Right cardiac atrium (tissue), 5 donors: ENCODE data around the gene DAPK1. TPM values are rescaled to one million over a fixed set of nuclear protein-coding genes. Genes with fewer than 3 reads are reported as not detected.

ENCODE experiments used
- ATAC-seq, 2 donors: fragments of 200-7000 bp; cut with Tn5 transposase; one replicate each; pipeline versions ENCODE4 v1.8.0 to v1.9.1; 2020; ENCODE audit warnings: moderate library complexity in 2 of 2, mild to moderate bottlenecking in 1 of 2
- DNase-seq, 3 donors: peaks; one replicate each; pipeline ENCODE4 v3.0.0-alpha.2; 2020
- H3K27ac ChIP-seq: one replicate; pipeline ENCODE4 v1.5.1; 2013; ENCODE audit warnings: mild to moderate bottlenecking, low read length, control low read depth, moderate library complexity
- H3K27me3 ChIP-seq: one replicate; pipeline ENCODE4 v1.6.1; 2013; ENCODE audit not compliant: control insufficient read depth, insufficient read depth
- H3K4me1 ChIP-seq: one replicate; pipeline ENCODE4 v1.6.1; 2013; ENCODE audit warnings: low read length; ENCODE audit not compliant: control insufficient read depth, insufficient read depth
- H3K4me3 ChIP-seq: one replicate; pipeline ENCODE4 v1.5.1; 2013; ENCODE audit warnings: low read length, control low read depth
- H3K9me3 ChIP-seq: one replicate; pipeline ENCODE4 v1.6.1; 2013; ENCODE audit warnings: low read length; ENCODE audit not compliant: control insufficient read depth
- WGBS: extraction: QIAGEN DNeasy Blood & Tissue Kit; methylation state at CpG from one replicate; pipeline ENCODE4 v1.1.7; 2013; 5-methylcytosine and 5-hydroxymethylcytosine counted together
- intact Hi-C, 4 donors: fragments of 100-400 bp; cut with DNase I; formaldehyde crosslinking; loops; one replicate each; pipeline versions ENCODE4 v1.11.0 to v1.14.0; 2022 to 2023
- polyA plus RNA-seq: library from polyadenylated mRNA; stranded (reverse); fragments of 200-250 nt; gene quantifications from one replicate; pipeline ENCODE4 v1.2.3, GENCODE V29; 2013
- total RNA-seq, 4 donors: library from RNA; stranded (reverse); fragmentation: NEBNext Ultra II Directional; extraction: Animal tissue kit (Norgen Biotek cat#: 25700); gene quantifications; one replicate each; pipeline ENCODE4 v1.2.1, GENCODE V29; 2021
- donor health status: healthy with polysubstance abuse.
- donor health status: DM: no; HTN: yes; CAD: no.
- donor health status: DM: no; HTN: no; CAD: no.
- donor health status: DM: no; HTN: yes; CAD: no; lungs with severe emphysema.
- donor health status: DM: yes; HTN: yes; CAD: no.

Gene DAPK1
- total and polyA plus RNA-seq, 5 donors, result 5.2 to 20.1 (median 18.5) TPM

GRCh38 chr9:87615547-87616148 is 118.0 kb downstream of the DAPK1 start:
- Histone ChIP-seq H3K4me1 (no peaks in the 10 kb centered on the region), H3K27ac (no peak overlapping the region), H3K4me3 (no peak overlapping the region), H3K27me3 (no peaks in the 10 kb centered on the region), H3K9me3 (no peaks in the 10 kb centered on the region)
- WGBS, result 89% methylated on average over 6 of the region's 6 CpGs
- DNase-seq (no peak), ATAC-seq (no peak)
- intact Hi-C loops, result no loop called here

GRCh38 chr9:87618226-87618625 is 120.6 kb downstream of the DAPK1 start:
- H3K4me1 ChIP-seq, result no peaks in the 10 kb centered on the region
- no peaks in the 10 kb centered on the region for H3K9me3 ChIP-seq
- intact Hi-C loops, result no loop called here
- ATAC-seq, result no peak
- no peak for DNase-seq
- no peak overlapping the region for H3K4me3 ChIP-seq
- H3K27ac ChIP-seq, result no peak overlapping the region
- no peaks in the 10 kb centered on the region for H3K27me3 ChIP-seq
- 77% methylated on average over 2 of the region's 2 CpGs for WGBS

GRCh38 chr9:87618931-87619330 is 121.3 kb downstream of the DAPK1 start:
- 83% methylated on average over 3 of the region's 3 CpGs for WGBS
- Histone ChIP-seq H3K4me1 (no peaks in the 10 kb centered on the region), H3K27ac (no peak overlapping the region), H3K9me3 (no peaks in the 10 kb centered on the region), H3K27me3 (no peaks in the 10 kb centered on the region), H3K4me3 (no peak overlapping the region)
- intact Hi-C loops, result no loop called here
- no peak for ATAC-seq
- no peak for DNase-seq

DNA sequence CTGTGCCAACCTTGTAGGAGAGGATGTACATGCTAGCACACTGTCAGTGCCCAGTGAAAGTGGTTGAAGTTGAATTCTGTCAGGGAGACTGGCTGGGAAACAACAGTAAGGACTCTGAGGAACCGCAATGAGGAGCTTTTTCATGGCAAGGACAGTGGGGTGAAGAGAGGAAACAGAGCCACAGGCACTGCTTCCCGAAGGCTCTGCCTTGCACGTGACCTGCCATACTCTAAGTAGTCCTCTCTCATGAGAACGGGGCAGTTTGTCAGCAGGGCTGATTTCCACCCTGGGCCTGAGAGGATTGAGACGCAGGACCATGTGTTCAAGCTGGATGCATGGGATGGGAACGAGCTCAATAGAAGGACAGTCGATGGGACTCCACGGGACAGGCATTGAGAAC is 121.7 kb downstream of the DAPK1 start:
- H3K4me1 ChIP-seq, result no peaks in the 10 kb centered on the region
- H3K27ac ChIP-seq, result no peak overlapping the region
- WGBS, result 82% methylated on average over 8 of the region's 8 CpGs
- H3K27me3 ChIP-seq, result no peaks in the 10 kb centered on the region
- DNase-seq (no peak), ATAC-seq (no peak)
- no peak overlapping the region for H3K4me3 ChIP-seq
- no peaks in the 10 kb centered on the region for H3K9me3 ChIP-seq
- intact Hi-C loops, result no loop called here

DNA sequence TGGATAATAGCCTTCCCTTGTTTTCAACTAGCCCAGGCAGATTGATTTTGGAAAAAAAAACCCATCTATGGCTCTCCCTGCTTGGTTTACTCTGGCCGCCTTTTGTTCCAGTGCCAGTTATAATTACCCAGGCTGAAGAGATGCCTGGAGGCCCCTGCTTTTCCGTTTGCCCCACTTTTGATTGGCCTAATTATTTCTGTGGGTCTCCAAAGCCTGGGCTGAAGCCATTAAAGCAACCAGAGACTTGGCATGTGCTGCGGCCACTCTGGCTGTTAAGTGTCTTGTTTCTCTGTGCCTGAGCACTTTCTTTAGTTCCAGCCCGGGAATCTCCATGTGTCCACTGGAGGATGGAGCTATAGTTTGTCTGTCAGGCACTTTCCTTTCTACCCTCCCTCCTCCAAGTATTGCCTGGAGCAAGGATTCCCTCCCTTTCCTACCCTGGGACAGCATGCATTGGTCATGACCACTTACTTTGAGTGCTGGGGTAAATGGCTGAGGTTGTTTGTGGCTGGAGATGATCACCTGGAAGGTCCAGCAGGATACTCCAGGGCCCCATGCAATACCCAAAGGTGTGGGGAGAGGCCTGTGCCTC is 123.2 kb downstream of the DAPK1 start:
- no peaks in the 10 kb centered on the region for H3K9me3 ChIP-seq
- H3K4me3 ChIP-seq, result no peak overlapping the region
- DNase-seq (no peak), ATAC-seq (no peak)
- no peak overlapping the region for H3K27ac ChIP-seq
- WGBS, result 57% methylated on average over 4 of the region's 4 CpGs
- H3K27me3 ChIP-seq, result no peaks in the 10 kb centered on the region
- intact Hi-C loops, result no loop called here
- no peaks in the 10 kb centered on the region for H3K4me1 ChIP-seq

GRCh38 chr9:87622098-87622497 is 124.4 kb downstream of the DAPK1 start:
- 95% methylated on average over 4 of the region's 4 CpGs for WGBS

GRCh38 chr9:87622923-87623322 is 125.3 kb downstream of the DAPK1 start:
- 96% methylated on average over 2 of the region's 2 CpGs for WGBS
- intact Hi-C loops, result no loop called here
- no peak for ATAC-seq
- no peaks in the 10 kb centered on the region for H3K27me3 ChIP-seq
- no peak for DNase-seq
- no peak overlapping the region for H3K27ac ChIP-seq
- H3K4me1 ChIP-seq, result no peaks in the 10 kb centered on the region
- no peak overlapping the region for H3K4me3 ChIP-seq
- H3K9me3 ChIP-seq, result no peaks in the 10 kb centered on the region

More at GRCh38 chr9:87622098-87622497, 124.4 kb downstream of the DAPK1 start:
- Histone ChIP-seq H3K27me3 (no peaks in the 10 kb centered on the region), H3K27ac (no peak overlapping the region), H3K4me1 (no peaks in the 10 kb centered on the region), H3K4me3 (no peak overlapping the region), H3K9me3 (no peaks in the 10 kb centered on the region)
- no peak for DNase-seq
- intact Hi-C loops, result no loop called here
- no peak for ATAC-seq

- Histone ChIP-seq H3K4me3 (no peak overlapping the region), H3K27me3 (no peaks in the 10 kb centered on the region), H3K27ac (no peak overlapping the region), H3K4me1 (no peaks in the 10 kb centered on the region), H3K9me3 (no peaks in the 10 kb centered on the region)
- ATAC-seq (no peak), DNase-seq (no peak)
- 89% methylated on average over 6 of the region's 6 CpGs for WGBS
- intact Hi-C loops, result no loop called here
These were observed 130.7 kb downstream of the DAPK1 start for GRCh38 chr9:87628346-87628745.

DNA sequence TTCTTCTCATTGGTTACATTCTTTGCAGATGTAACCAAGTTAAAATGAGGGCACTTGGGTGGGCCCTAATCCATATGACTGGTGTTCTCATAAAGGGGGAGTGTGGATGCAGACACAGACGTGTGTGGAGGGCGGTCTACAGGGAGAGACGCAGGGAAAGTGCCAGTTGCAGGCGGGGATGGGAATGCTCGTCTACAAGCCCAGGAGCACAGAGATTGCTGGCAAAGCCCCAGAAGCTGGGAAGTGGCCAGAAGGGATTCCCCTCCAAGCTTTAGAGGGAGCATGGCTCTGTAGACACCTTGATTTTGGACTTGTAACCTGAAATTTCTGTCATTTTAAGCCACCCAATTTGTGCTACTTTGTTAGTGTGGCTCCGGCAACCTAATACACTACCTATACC is 131.4 kb downstream of the DAPK1 start:
- DNase-seq (no peak), ATAC-seq (no peak)
- WGBS, result 80% methylated on average over 6 of the region's 6 CpGs
- intact Hi-C loops, result no loop called here
- Histone ChIP-seq H3K4me1 (no peaks in the 10 kb centered on the region), H3K27me3 (no peaks in the 10 kb centered on the region), H3K9me3 (no peaks in the 10 kb centered on the region), H3K4me3 (no peak overlapping the region), H3K27ac (no peak overlapping the region)

- no peak overlapping the region for H3K4me3 ChIP-seq
- no peaks in the 10 kb centered on the region for H3K27me3 ChIP-seq
- intact Hi-C loops, result loop anchor here in 1 of 4 donors (10.0 kb wide), 1 partner anchor 135 kb away; the partner anchor contains the start of gene DAPK1
- no peaks in the 10 kb centered on the region for H3K9me3 ChIP-seq
- H3K4me1 ChIP-seq, result no peaks in the 10 kb centered on the region
- no peak for DNase-seq
- no peak for ATAC-seq
- H3K27ac ChIP-seq, result no peak overlapping the region
- WGBS, result 96% methylated on average over 3 of the region's 3 CpGs
These were observed 132.6 kb downstream of the DAPK1 start for GRCh38 chr9:87630266-87630665.

DNA sequence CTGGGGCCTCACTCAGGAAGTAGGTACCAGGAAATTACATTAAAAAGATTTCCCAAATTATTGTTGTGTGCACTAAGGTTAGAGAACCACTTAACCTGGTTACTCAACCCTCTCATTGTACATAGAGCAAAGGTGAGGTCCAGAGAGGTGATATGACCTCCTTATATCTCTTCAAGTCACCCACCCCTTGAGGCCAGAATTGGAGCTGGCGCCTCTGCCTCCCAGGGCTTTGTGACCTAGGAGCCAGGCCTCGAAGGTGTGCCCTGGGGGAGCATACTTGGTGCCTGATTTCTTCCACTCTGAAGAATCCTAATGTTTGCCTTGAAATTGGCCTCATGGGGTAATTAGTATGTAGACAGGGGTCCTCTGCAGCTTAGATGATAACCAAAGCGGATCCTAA is 133.2 kb downstream of the DAPK1 start:
- WGBS, result 97% methylated on average over 3 of the region's 3 CpGs
- intact Hi-C loops, result loop anchor here in 1 of 4 donors (10.0 kb wide), 1 partner anchor 136 kb away; the partner anchor contains the start of gene DAPK1
- no peak for DNase-seq
- no peak for ATAC-seq
- Histone ChIP-seq H3K27me3 (no peaks in the 10 kb centered on the region), H3K9me3 (no peaks in the 10 kb centered on the region), H3K27ac (no peak overlapping the region), H3K4me1 (no peaks in the 10 kb centered on the region), H3K4me3 (no peak overlapping the region)
